WERI-Rb-1 (cell line): ENCODE measurements around the gene TNS1.

Source experiments
- DNase-seq: peaks from one replicate; pipeline ENCODE4 v3.0.0-alpha.2; 2020
- H3K27ac ChIP-seq: fragments of 250-450 bp; sonication (Bioruptor Pico); 2 replicates; pipeline ENCODE4 v1.5.1; 2020; ENCODE audit warnings: mild to moderate bottlenecking, moderate library complexity
- H3K27me3 ChIP-seq: fragments of 250-450 bp; sonication (Bioruptor Pico); 2 replicates; pipeline ENCODE4 v1.5.1; 2021; ENCODE audit warnings: mild to moderate bottlenecking, low read depth, moderate library complexity; ENCODE audit not compliant: insufficient read depth, severe bottlenecking
- H3K36me3 ChIP-seq: fragments of 250-450 bp; sonication (Bioruptor Pico); 2 replicates; pipeline ENCODE4 v1.5.1; 2020; ENCODE audit warnings: mild to moderate bottlenecking, moderate library complexity
- H3K4me3 ChIP-seq: 2 replicates; pipeline ENCODE4 v1.5.1; 2011; ENCODE audit warnings: low read depth, mild to moderate bottlenecking, control low read depth, low read length
- H3K9me3 ChIP-seq: fragments of 250-450 bp; sonication (Bioruptor Pico); 2 replicates; pipeline ENCODE4 v1.5.1; 2021; ENCODE audit warnings: mild to moderate bottlenecking, moderate library complexity; ENCODE audit not compliant: severe bottlenecking
- CTCF ChIP-seq: IDR thresholded peaks from 2 replicates; pipeline ENCODE4 v1.5.1; 2011; ENCODE audit warnings: low read depth, mild to moderate bottlenecking, control low read depth, inconsistent platforms, low read length

TNS1 gene

GRCh38 chr2:217800433-217801114 lies 202.2 kb downstream of the TNS1 start:
- Histone ChIP-seq H3K4me3 (no peak overlapping the region), H3K36me3 (no peaks in the 10 kb centered on the region), H3K27ac (no peak overlapping the region), H3K27me3 (no peaks in the 10 kb centered on the region), H3K9me3 (no peaks in the 10 kb centered on the region)
- no peak for TF ChIP-seq CTCF
- no peak for DNase-seq

- Histone ChIP-seq H3K27me3 (no peaks in the 10 kb centered on the region), H3K4me3 (no peak overlapping the region), H3K36me3 (no peaks in the 10 kb centered on the region), H3K27ac (no peak overlapping the region), H3K9me3 (no peaks in the 10 kb centered on the region)
- DNase-seq = no peak
- TF ChIP-seq CTCF = no peak
Observed at GRCh38 chr2:217799563-217800432, 203.0 kb downstream of the TNS1 start.

- DNase-seq = no peak
- no peak overlapping the region for H3K4me3 ChIP-seq
- TF ChIP-seq CTCF = no peak
- no peaks in the 10 kb centered on the region for H3K36me3 ChIP-seq
- H3K27me3 ChIP-seq = no peaks in the 10 kb centered on the region
- no peaks in the 10 kb centered on the region for H3K9me3 ChIP-seq
- no peak overlapping the region for H3K27ac ChIP-seq
Observed at GRCh38 chr2:217798743-217799562, 203.8 kb downstream of the TNS1 start.

- no peak for DNase-seq
- no peak overlapping the region for H3K27ac ChIP-seq
- no peak for TF ChIP-seq CTCF
Observed at GRCh38 chr2:217798191-217798590, 204.6 kb downstream of the TNS1 start.

GRCh38 chr2:217797661-217798069 lies 205.1 kb downstream of the TNS1 start:
- Histone ChIP-seq H3K27ac (no peak overlapping the region), H3K9me3 (no peaks in the 10 kb centered on the region), H3K27me3 (no peaks in the 10 kb centered on the region), H3K4me3 (no peak overlapping the region), H3K36me3 (no peaks in the 10 kb centered on the region)
- TF ChIP-seq CTCF = no peak
- no peak for DNase-seq

More at GRCh38 chr2:217798191-217798590, 204.6 kb downstream of the TNS1 start:
- H3K36me3 ChIP-seq = no peaks in the 10 kb centered on the region
- H3K27me3 ChIP-seq = no peaks in the 10 kb centered on the region
- H3K9me3 ChIP-seq = no peaks in the 10 kb centered on the region
- H3K4me3 ChIP-seq = no peak overlapping the region
